NCI-H2227 (cell line): ENCODE data around the gene BET1.

ENCODE experiments used
- DNase-seq: peaks from one replicate; lab custom pipeline; 2025; ENCODE audit not compliant: unreplicated experiment; lab: John Stamatoyannopoulos, UW

BET1 gene

GRCh38 chr7:93960986-93961385 is 43.2 kb downstream of the BET1 start:
- no peak for DNase-seq

GRCh38 chr7:93958651-93959050 is 45.5 kb downstream of the BET1 start:
- DNase-seq: no peak

- no peak for DNase-seq
Measured at GRCh38 chr7:93958216-93958615, 45.9 kb downstream of the BET1 start.

GRCh38 chr7:93957767-93958166 is 46.4 kb downstream of the BET1 start:
- no peak for DNase-seq

- no peak for DNase-seq
Measured at GRCh38 chr7:93955304-93955703, 48.9 kb downstream of the BET1 start.

- DNase-seq: peak; percentile 46
Measured at GRCh38 chr7:93949423-93949822, 54.7 kb downstream of the BET1 start.

- no peak for DNase-seq
Measured at GRCh38 chr7:93948873-93949272, 55.3 kb downstream of the BET1 start.

- no peak for DNase-seq
Measured at GRCh38 chr7:93948106-93948505, 56.0 kb downstream of the BET1 start.

- DNase-seq: no peak
Measured at GRCh38 chr7:93945756-93946535, 58.2 kb downstream of the BET1 start.

GRCh38 chr7:93945083-93945482 is 59.1 kb downstream of the BET1 start:
- DNase-seq: no peak

GRCh38 chr7:93944673-93945072 is 59.5 kb downstream of the BET1 start:
- no peak for DNase-seq

GRCh38 chr7:93943816-93944540 is 60.2 kb downstream of the BET1 start:
- no peak for DNase-seq
